Skin of body (tissue), 2 donors: ENCODE measurements around the gene GALNT2. TPM values are rescaled to one million over a fixed set of nuclear protein-coding genes. Genes with fewer than 3 reads are reported as not detected.
A peak's percentile ranks its signal among the peaks of the same experiment; 100 is the strongest.

Experiments used
- DNase-seq: peaks from one replicate; lab custom pipeline; 2025; lab: John Stamatoyannopoulos, UW
- total RNA-seq: library from RNA; depleted of rRNA; stranded (reverse); fragments of >200 nt; gene quantifications from one replicate; pipeline ENCODE4 v1.2.3, GENCODE V29; 2014

GALNT2 gene
- total RNA-seq, 1 donor from 2014 or later, result 32.0 TPM

GRCh38 chr1:230207598-230207997, 140.6 kb downstream of the GALNT2 start:
- no peak for DNase-seq

- DNase-seq, result no peak
Measured at GRCh38 chr1:230208619-230209261, 141.7 kb downstream of the GALNT2 start.

- no peak for DNase-seq
Measured at GRCh38 chr1:230210326-230210980, 143.4 kb downstream of the GALNT2 start.

- DNase-seq, result no peak
Measured at GRCh38 chr1:230210981-230211336, 143.9 kb downstream of the GALNT2 start.

- no peak for DNase-seq
Measured at GRCh38 chr1:230211436-230212145, 144.6 kb downstream of the GALNT2 start.

- no peak for DNase-seq
Measured at GRCh38 chr1:230212405-230212936, 145.4 kb downstream of the GALNT2 start.

GRCh38 chr1:230215031-230215430, 148.0 kb downstream of the GALNT2 start:
- DNase-seq, result peak; percentile 25

- DNase-seq, result no peak
Measured at GRCh38 chr1:230215529-230215928, 148.5 kb downstream of the GALNT2 start.

- DNase-seq, result no peak
Measured at GRCh38 chr1:230216896-230217295, 149.9 kb downstream of the GALNT2 start.

GRCh38 chr1:230218667-230219066, 151.6 kb downstream of the GALNT2 start:
- DNase-seq, result no peak

- DNase-seq, result no peak
Measured at GRCh38 chr1:230219174-230220067, 152.4 kb downstream of the GALNT2 start.

- DNase-seq, result no peak
Measured at GRCh38 chr1:230220478-230220877, 153.4 kb downstream of the GALNT2 start.

GRCh38 chr1:230220907-230221306, 153.9 kb downstream of the GALNT2 start:
- DNase-seq, result no peak

GRCh38 chr1:230222678-230223077, 155.6 kb downstream of the GALNT2 start:
- DNase-seq, result no peak

- no peak for DNase-seq
Measured at GRCh38 chr1:230224101-230224960, 157.3 kb downstream of the GALNT2 start.

- DNase-seq, result no peak
Measured at GRCh38 chr1:230226007-230226800, 159.2 kb downstream of the GALNT2 start.

GRCh38 chr1:230226814-230227213, 159.8 kb downstream of the GALNT2 start:
- no peak for DNase-seq

GRCh38 chr1:230228236-230228897, 161.3 kb downstream of the GALNT2 start:
- no peak for DNase-seq

GRCh38 chr1:230230273-230230672, 163.2 kb downstream of the GALNT2 start:
- no peak for DNase-seq
